Measurements from ENCODE around the gene CBX4. TPM values are rescaled to one million over a fixed set of nuclear protein-coding genes. Genes with fewer than 3 reads are reported as not detected.

Gene CBX4
- total RNA-seq, 1 donor from 2014 or later = 25.7 TPM

- no peaks in the 10 kb centered on the region for H3K36me3 ChIP-seq
- H3K4me1 ChIP-seq = no peaks in the 10 kb centered on the region
- no peaks in the 10 kb centered on the region for H3K27me3 ChIP-seq
- no peak overlapping the region for H3K4me3 ChIP-seq
- intact Hi-C loops (cut with DNase I) = no loop called here
- H3K9me3 ChIP-seq = no peaks in the 10 kb centered on the region
- no peak for TF ChIP-seq CTCF (IDR thresholded peaks at IDR 0.05)
- no peak overlapping the region for H3K27ac ChIP-seq
- no peak for DNase-seq (ENCODE audit: low spot score in 2 of 2)
These were observed 31.3 kb upstream of the CBX4 start for GRCh38 chr17:79870540-79870939.

- TF ChIP-seq CTCF (IDR thresholded peaks at IDR 0.05) = no peak
- Histone ChIP-seq H3K9me3 (no peaks in the 10 kb centered on the region), H3K4me3 (no peak overlapping the region), H3K36me3 (no peaks in the 10 kb centered on the region), H3K4me1 (no peaks in the 10 kb centered on the region), H3K27ac (no peak overlapping the region), H3K27me3 (no peaks in the 10 kb centered on the region)
- DNase-seq (ENCODE audit: low spot score in 2 of 2) = no peak
- intact Hi-C loops (cut with DNase I) = no loop called here
These were observed 27.7 kb upstream of the CBX4 start for GRCh38 chr17:79866791-79867518.

- Histone ChIP-seq H3K9me3 (no peaks in the 10 kb centered on the region), H3K27ac (no peak overlapping the region), H3K27me3 (no peaks in the 10 kb centered on the region), H3K36me3 (no peaks in the 10 kb centered on the region), H3K4me3 (no peak overlapping the region), H3K4me1 (no peaks in the 10 kb centered on the region)
- DNase-seq (ENCODE audit: low spot score in 2 of 2) = no peak
- no peak for TF ChIP-seq CTCF (IDR thresholded peaks at IDR 0.05)
- intact Hi-C loops (cut with DNase I) = no loop called here
These were observed 26.3 kb upstream of the CBX4 start for GRCh38 chr17:79865351-79866210.

- Histone ChIP-seq H3K4me1 (no peaks in the 10 kb centered on the region), H3K27me3 (no peaks in the 10 kb centered on the region), H3K4me3 (no peak overlapping the region), H3K36me3 (no peaks in the 10 kb centered on the region), H3K27ac (no peak overlapping the region), H3K9me3 (no peaks in the 10 kb centered on the region)
- TF ChIP-seq CTCF (IDR thresholded peaks at IDR 0.05) = no peak
- DNase-seq (ENCODE audit: low spot score in 2 of 2) = no peak
- intact Hi-C loops (cut with DNase I) = no loop called here
These were observed 25.5 kb upstream of the CBX4 start for GRCh38 chr17:79864617-79865250.

- TF ChIP-seq CTCF (IDR thresholded peaks at IDR 0.05) = no peak
- Histone ChIP-seq H3K4me1 (no peaks in the 10 kb centered on the region), H3K4me3 (no peak overlapping the region), H3K27ac (no peak overlapping the region), H3K36me3 (no peaks in the 10 kb centered on the region), H3K27me3 (no peaks in the 10 kb centered on the region), H3K9me3 (no peaks in the 10 kb centered on the region)
- intact Hi-C loops (cut with DNase I) = no loop called here
- no peak for DNase-seq (ENCODE audit: low spot score in 2 of 2)
These were observed 24.9 kb upstream of the CBX4 start for GRCh38 chr17:79864147-79864546.

Measured in ascending aorta (tissue), 2 donors.